ENCODE results near the gene CFI. TPM values are rescaled to one million over a fixed set of nuclear protein-coding genes. Genes with fewer than 3 reads are reported as not detected.
A peak's percentile ranks its signal among the peaks of the same experiment; 100 is the strongest.

Gene CFI
- 10 to 100 TPM in 3 of 4 donors, 1 to 10 TPM in 1; 6.8 to 19.5 (median 12.9) TPM for total RNA-seq

DNA sequence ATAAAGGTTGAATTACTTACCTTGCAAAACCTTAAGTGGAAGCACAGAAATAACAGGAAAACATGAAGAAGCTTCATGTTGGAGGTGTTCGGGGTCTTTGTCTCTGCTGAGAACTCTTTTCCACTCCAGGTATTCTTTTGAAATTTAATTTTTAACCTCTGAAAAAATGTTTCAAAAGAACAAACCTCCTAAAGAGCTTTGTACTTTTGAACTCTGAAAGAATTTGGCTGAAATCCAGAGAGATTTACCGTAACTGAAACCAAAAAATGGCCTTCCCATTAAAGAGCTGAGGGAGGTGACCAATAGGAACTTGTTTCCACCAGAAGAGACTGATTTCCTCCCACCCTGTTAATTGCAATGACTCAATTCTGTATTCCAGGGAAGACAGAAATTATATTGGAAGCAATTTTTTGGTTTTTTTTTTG, at the start of gene CFI:
Gene CFI (minus strand): TSS at position 105 of the 425 bp plus-strand sequence. CDS start 28 bp downstream, at position 77.
- H3K27me3 ChIP-seq = peaks cover 4% of the 10 kb centered on the region
- WGBS, 2 donors (ENCODE audit: low coverage in 1 of 2) = 44 to 46% methylated on average over 2 of the region's 2 CpGs
- H3K4me3 ChIP-seq = peak within 1 kb of the TSS in 1 of 2 donors; percentile 27
- no peak for ATAC-seq
- H3K27ac ChIP-seq = peak within 1 kb of the TSS in 1 of 4 donors; percentile 21
- H3K9me3 ChIP-seq = no peaks in the 10 kb centered on the region
- no peaks in the 10 kb centered on the region for H3K4me1 ChIP-seq
- TF ChIP-seq POLR2A (IDR thresholded peaks at IDR 0.05) = no peak
- no peak for TF ChIP-seq CTCF (IDR thresholded peaks at IDR 0.05)
- no peak for TF ChIP-seq EP300 (IDR thresholded peaks at IDR 0.05)
- no peak for TF ChIP-seq POLR2AphosphoS5 (IDR thresholded peaks at IDR 0.05)
- H3K36me3 ChIP-seq = no peaks in the 10 kb centered on the region

DNA sequence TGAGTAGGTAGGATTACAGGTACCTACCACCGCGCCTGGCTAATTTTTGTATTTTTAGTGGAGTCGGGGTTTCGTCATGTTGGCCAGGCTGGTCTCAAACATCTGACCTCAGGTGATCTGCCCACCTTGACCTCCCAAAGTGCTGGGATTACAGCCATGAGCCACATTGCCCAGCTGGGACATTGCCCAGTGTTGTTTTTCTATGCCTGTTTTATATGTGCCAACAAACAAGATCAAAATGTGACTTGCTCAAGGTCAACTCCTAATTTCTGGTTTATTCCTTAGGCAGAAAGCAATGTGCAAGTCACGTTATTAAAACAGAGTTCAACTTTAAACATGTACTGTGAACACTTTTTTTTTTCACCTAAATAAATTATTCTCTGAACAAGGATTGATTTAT, 48.8 kb upstream of the CFI start:
- Histone ChIP-seq H3K27me3 (no peaks in the 10 kb centered on the region), H3K4me3 (no peak overlapping the region), H3K9me3 (no peaks in the 10 kb centered on the region), H3K4me1 (no peaks in the 10 kb centered on the region), H3K36me3 (no peaks in the 10 kb centered on the region), H3K27ac (no peak overlapping the region)
- ATAC-seq = no peak
- no peak for TF ChIP-seq CTCF (IDR thresholded peaks at IDR 0.05)
- TF ChIP-seq POLR2AphosphoS5 (IDR thresholded peaks at IDR 0.05) = no peak
- no peak for TF ChIP-seq EP300 (IDR thresholded peaks at IDR 0.05)
- no peak for TF ChIP-seq POLR2A (IDR thresholded peaks at IDR 0.05)
- 75 to 78% methylated on average over 5 of the region's 5 CpGs for WGBS, 2 donors (ENCODE audit: low coverage in 1 of 2)

GRCh38 chr4:109848501-109848900, 46.7 kb upstream of the CFI start:
- no peak for ATAC-seq
- Histone ChIP-seq H3K4me3 (no peak overlapping the region), H3K27ac (no peak overlapping the region), H3K36me3 (no peaks in the 10 kb centered on the region), H3K9me3 (no peaks in the 10 kb centered on the region), H3K4me1 (no peaks in the 10 kb centered on the region), H3K27me3 (no peaks in the 10 kb centered on the region)
- TF ChIP-seq POLR2AphosphoS5 (IDR thresholded peaks at IDR 0.05) = no peak
- no peak for TF ChIP-seq EP300 (IDR thresholded peaks at IDR 0.05)
- TF ChIP-seq CTCF (IDR thresholded peaks at IDR 0.05) = no peak
- TF ChIP-seq POLR2A (IDR thresholded peaks at IDR 0.05) = no peak
- WGBS, 2 donors (ENCODE audit: low coverage in 1 of 2) = 69 to 74% methylated on average over 2 of the region's 2 CpGs

DNA sequence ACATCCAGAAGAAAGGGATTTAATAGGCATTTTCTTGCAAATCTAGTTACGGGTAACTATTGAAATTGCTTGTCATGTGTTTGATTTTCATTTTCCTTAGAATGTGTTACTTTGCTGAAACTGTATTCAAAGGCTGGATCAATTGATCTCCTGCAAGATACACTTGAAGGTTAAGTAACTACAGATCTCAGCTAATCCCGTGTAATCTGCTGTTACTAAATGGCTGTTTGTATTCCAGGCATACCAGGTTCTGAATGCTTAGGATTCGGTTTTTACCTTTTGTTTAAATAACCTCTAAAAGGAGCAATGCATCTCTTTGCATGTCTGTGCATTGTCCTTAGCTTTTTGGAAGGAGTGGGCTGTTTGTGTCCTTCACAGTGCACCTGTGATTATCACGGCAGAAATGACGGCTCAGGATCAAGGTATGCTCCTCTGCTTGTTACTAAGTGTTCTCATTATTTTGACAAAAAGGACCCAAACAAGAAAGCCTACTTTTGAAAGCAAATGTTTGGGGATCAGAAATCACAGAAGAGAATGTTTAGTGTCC, 46.2 kb upstream of the CFI start, which contains the start of gene LRIT3:
Gene LRIT3 (plus strand): TSS at position 212 of the 547 bp plus-strand sequence. CDS start 95 bp downstream, at position 307.
- TF ChIP-seq EP300 (IDR thresholded peaks at IDR 0.05) (no peak), POLR2A (IDR thresholded peaks at IDR 0.05) (no peak), POLR2AphosphoS5 (IDR thresholded peaks at IDR 0.05) (no peak), CTCF (IDR thresholded peaks at IDR 0.05) (no peak)
- no peak within 1 kb of the TSS for H3K4me3 ChIP-seq
- H3K36me3 ChIP-seq = peaks cover 0 to 2% of the 10 kb centered on the region in 2 donors
- WGBS, 2 donors (ENCODE audit: low coverage in 1 of 2) = 60 to 84% methylated on average over 5 of the region's 5 CpGs
- no peaks in the 10 kb centered on the region for H3K27me3 ChIP-seq
- no peaks in the 10 kb centered on the region for H3K4me1 ChIP-seq
- H3K9me3 ChIP-seq = no peaks in the 10 kb centered on the region
- no peak within 1 kb of the TSS for H3K27ac ChIP-seq
- ATAC-seq = no peak

- Histone ChIP-seq H3K27ac (no peak overlapping the region), H3K4me3 (no peak overlapping the region), H3K27me3 (no peaks in the 10 kb centered on the region), H3K4me1 (no peaks in the 10 kb centered on the region), H3K36me3 (peaks cover 0 to 8% of the 10 kb centered on the region in 2 donors), H3K9me3 (no peaks in the 10 kb centered on the region)
- no peak for ATAC-seq
- WGBS, 2 donors (ENCODE audit: low coverage in 1 of 2) = 51 to 60% methylated on average over 5 to 6 of the region's 6 CpGs
- TF ChIP-seq POLR2A (IDR thresholded peaks at IDR 0.05) (no peak), EP300 (IDR thresholded peaks at IDR 0.05) (no peak), CTCF (IDR thresholded peaks at IDR 0.05) (no peak), POLR2AphosphoS5 (IDR thresholded peaks at IDR 0.05) (no peak)
These were observed 44.7 kb upstream of the CFI start for GRCh38 chr4:109846395-109847098.
